HepG2 (cell line): Measurements from ENCODE around the gene VAV2. TPM values are rescaled to one million over a fixed set of nuclear protein-coding genes. Genes with fewer than 3 reads are reported as not detected.
A peak's percentile ranks its signal among the peaks of the same experiment; 100 is the strongest.

Source experiments
- DRAP1 ChIP-seq: IDR thresholded peaks from 2 replicates; pipeline ENCODE4 v1.6.1; 2016; ENCODE audit warnings: missing genetic modification reagents, missing compliant biosample characterization
- ELF3 ChIP-seq: IDR thresholded peaks from 2 replicates; pipeline ENCODE4 v1.6.1; 2016; ENCODE audit warnings: missing genetic modification reagents, missing compliant biosample characterization
- GZF1 ChIP-seq: sonication (generic); formaldehyde crosslinking; IDR thresholded peaks from 2 replicates; pipeline ENCODE4 v1.5.1; 2020; ENCODE audit warnings: mild to moderate bottlenecking, missing genetic modification reagents
- HDAC2 ChIP-seq: sonication (generic); formaldehyde crosslinking; IDR thresholded peaks from 2 replicates; pipeline ENCODE4 v1.4.0; 2020; ENCODE audit warnings: missing genetic modification reagents
- ISL2 ChIP-seq: sonication (generic); formaldehyde crosslinking; IDR thresholded peaks from 2 replicates; pipeline ENCODE4 v1.5.0; 2020; ENCODE audit warnings: missing genetic modification reagents
- NCOR1 ChIP-seq: fragments of 200-600 bp; sonication (generic); IDR thresholded peaks from 2 replicates; pipeline ENCODE4 v1.7.0; 2017; ENCODE audit warnings: antibody characterized with exemption, low read length, borderline replicate concordance
- NONO ChIP-seq, 2 experiments: fragments of 450-650 bp in 1 of 2; sonication (generic) in 1 of 2; formaldehyde crosslinking in 1 of 2; IDR thresholded peaks in 1 of 2; conservative IDR thresholded peaks in 1 of 2; 2 replicates each; pipeline versions ENCODE4 v1.6.1 to v1.8.0; 2017 to 2022; ENCODE audit warnings: mild to moderate bottlenecking in 1 of 2, missing genetic modification reagents in 1 of 2, moderate library complexity in 1 of 2
- PCBP2 ChIP-seq: fragments of 200-400 bp; formaldehyde crosslinking; optimal IDR thresholded peaks from 2 replicates; pipeline ENCODE3; 2018; ENCODE audit warnings: low read length, low read depth; ENCODE audit not compliant: poor library complexity, severe bottlenecking
- SALL1 ChIP-seq: sonication (generic); formaldehyde crosslinking; IDR thresholded peaks from 2 replicates; pipeline ENCODE4 v1.8.0; 2022; ENCODE audit warnings: mild to moderate bottlenecking, missing genetic modification reagents
- SAP130 ChIP-seq: IDR thresholded peaks from 2 replicates; pipeline ENCODE4 v1.6.1; 2016; ENCODE audit warnings: low read depth
- SNAPC4 ChIP-seq: sonication (generic); formaldehyde crosslinking; IDR thresholded peaks from 2 replicates; pipeline ENCODE4 v1.4.0; 2020; ENCODE audit warnings: mild to moderate bottlenecking, missing genetic modification reagents
- YEATS2 ChIP-seq: sonication (generic); formaldehyde crosslinking; IDR thresholded peaks from 2 replicates; pipeline ENCODE4 v1.4.0; 2020; ENCODE audit warnings: missing genetic modification reagents, borderline replicate concordance
- ZNF124 ChIP-seq: sonication (generic); formaldehyde crosslinking; IDR thresholded peaks from 2 replicates; pipeline ENCODE4 v1.4.0; 2020; ENCODE audit warnings: missing genetic modification reagents
- ZNF136 ChIP-seq: sonication (generic); formaldehyde crosslinking; IDR thresholded peaks from 2 replicates; pipeline ENCODE4 v1.8.1; 2022; ENCODE audit warnings: low read depth, mild to moderate bottlenecking, moderate library complexity, missing genetic modification reagents
- ZNF292 ChIP-seq: sonication (generic); formaldehyde crosslinking; IDR thresholded peaks from 2 replicates; pipeline ENCODE4 v1.8.1; 2022; ENCODE audit warnings: mild to moderate bottlenecking, low read depth, missing genetic modification reagents, borderline replicate concordance
- ZNF367 ChIP-seq: sonication (generic); formaldehyde crosslinking; IDR thresholded peaks from 2 replicates; pipeline ENCODE4 v1.4.0; 2020; ENCODE audit warnings: missing genetic modification reagents, borderline replicate concordance
- ZNF451 ChIP-seq: sonication (generic); formaldehyde crosslinking; IDR thresholded peaks from 2 replicates; pipeline ENCODE4 v1.5.0; 2020; ENCODE audit warnings: mild to moderate bottlenecking, missing genetic modification reagents
- ZNF574 ChIP-seq: sonication (generic); formaldehyde crosslinking; IDR thresholded peaks from 2 replicates; pipeline ENCODE4 v1.4.0; 2020; ENCODE audit warnings: missing genetic modification reagents
- ZSCAN30 ChIP-seq: sonication (generic); formaldehyde crosslinking; IDR thresholded peaks from 2 replicates; pipeline ENCODE4 v1.5.0; 2020; ENCODE audit warnings: mild to moderate bottlenecking, missing genetic modification reagents
- polyA plus RNA-seq, 8 experiments: library from polyadenylated mRNA; depleted of rRNA in 3 of 8; stranded (reverse) in 7 of 8; unstranded in 1 of 8; fragments of >200 nt; fragmentation: Illumina TruSeq in 4 of 8; extraction: Trizol in 4 of 8; gene quantifications; 2 replicates each; pipeline versions ENCODE4 v1.2.1 to v1.2.3, GENCODE V29; 2011 to 2016; ENCODE audit warnings: low read depth in 4 of 8, missing spikeins in 1 of 8, mixed read lengths in 1 of 8; ENCODE audit not compliant: insufficient read depth in 1 of 8
- total RNA-seq, 5 experiments: library from RNA; depleted of rRNA; stranded (reverse); fragments of >200 nt; fragmentation: Illumina TruSeq; extraction: Trizol; gene quantifications; 2 replicates each; pipeline ENCODE4 v1.2.3, GENCODE V29; 2016; ENCODE audit warnings: low read depth in 1 of 5

The VAV2 gene
- total and polyA plus RNA-seq, 2 of the 13 experiments (the other 11 are each of a cell fraction or from before 2014, with no cell fraction given): 22.5 to 22.9 TPM

- TF ChIP-seq SNAPC4 (CRISPR knock-in tag) (0 out of 2 replicates have a peak, but pooled peaks have one; percentile 0), NCOR1 (peak; percentile 99), ZNF574 (peak; percentile 86), GZF1 (CRISPR knock-in tag) (peak; percentile 90), ZNF367 (CRISPR knock-in tag) (no peak), PCBP2 (peak; percentile 82), HDAC2 (CRISPR knock-in tag) (peak; percentile 98), YEATS2 (peak; percentile 79; the same call in 1 of the 2 replicates), ZNF124 (CRISPR knock-in tag) (peak; percentile 98), ZSCAN30 (CRISPR knock-in tag) (0 out of 2 replicates have a peak, but pooled peaks have one; percentile 61), ELF3 (peak; percentile 83), NONO (IDR thresholded peaks at IDR 0.05) (no peak), NONO (CRISPR knock-in tag; conservative IDR thresholded peaks at IDR 0.05) (peak; percentile 99), ISL2 (peak; percentile 96), SAP130 (peak; percentile 96), ZNF136 (CRISPR knock-in tag) (peak; percentile 87), DRAP1 (peak; percentile 70), ZNF292 (CRISPR knock-in tag) (peak; percentile 97), SALL1 (peak; percentile 99), ZNF451 (peak; percentile 95; the same call in 1 of the 2 replicates)
These were observed 99.8 kb downstream of the VAV2 start (continued) for GRCh38 chr9:133892193-133892920.
